Measurements from ENCODE around the gene PPP1R15A.
A peak's percentile ranks its signal among the peaks of the same experiment; 100 is the strongest.
"Not testable (repeated sequence)": the region's sequence is repeated elsewhere in the genome, so short reads cannot be mapped to it uniquely, and the experiment has no call there.

The PPP1R15A gene

GRCh38 chr19:48905664-48906063 is 33.4 kb downstream of the PPP1R15A start:
- H3K4me3 Mint-ChIP-seq = no peak overlapping the region
- no peak overlapping the region for H3K27ac Mint-ChIP-seq
- ATAC-seq (ENCODE audit: low read depth) (no peak), DNase-seq (ENCODE audit: low spot score in 2 of 2) (no peak)
- no peaks in the 10 kb centered on the region for H3K27me3 Mint-ChIP-seq
- H3K9me3 Mint-ChIP-seq = no peaks in the 10 kb centered on the region
- H3K4me1 Mint-ChIP-seq = peaks cover 18% of the 10 kb centered on the region
- H3K36me3 Mint-ChIP-seq = peaks cover 37% of the 10 kb centered on the region

GRCh38 chr19:48906324-48906723 is 34.1 kb downstream of the PPP1R15A start:
- H3K36me3 Mint-ChIP-seq = peaks cover 38% of the 10 kb centered on the region

GRCh38 chr19:48907671-48908070 is 35.5 kb downstream of the PPP1R15A start:
- H3K27ac Mint-ChIP-seq = no peak overlapping the region
- ATAC-seq (ENCODE audit: low read depth) (no peak), DNase-seq (ENCODE audit: low spot score in 2 of 2) (no peak)
- peaks cover 10% of the 10 kb centered on the region for H3K4me1 Mint-ChIP-seq
- H3K36me3 Mint-ChIP-seq = peaks cover 39% of the 10 kb centered on the region
- H3K9me3 Mint-ChIP-seq = no peaks in the 10 kb centered on the region
- H3K4me3 Mint-ChIP-seq = no peak overlapping the region
- H3K27me3 Mint-ChIP-seq = no peaks in the 10 kb centered on the region

More at GRCh38 chr19:48906324-48906723, 34.1 kb downstream of the PPP1R15A start:
- Mint-ChIP-seq H3K27me3 (no peaks in the 10 kb centered on the region), H3K4me3 (no peak overlapping the region), H3K9me3 (no peaks in the 10 kb centered on the region), H3K27ac (no peak overlapping the region), H3K4me1 (peaks cover 18% of the 10 kb centered on the region)
- DNase-seq (ENCODE audit: low spot score in 2 of 2) (no peak), ATAC-seq (ENCODE audit: low read depth) (no peak)

- not testable (repeated sequence) for H3K27ac Mint-ChIP-seq; DNase-seq (ENCODE audit: low spot score in 2 of 2); H3K27me3 Mint-ChIP-seq; ATAC-seq (ENCODE audit: low read depth); H3K4me3 Mint-ChIP-seq; H3K4me1 Mint-ChIP-seq; H3K9me3 Mint-ChIP-seq
- H3K36me3 Mint-ChIP-seq = peaks cover 46% of the 10 kb centered on the region
Observed at GRCh38 chr19:48909424-48910077, 37.3 kb downstream of the PPP1R15A start.

- Mint-ChIP-seq H3K27me3 (no peaks in the 10 kb centered on the region), H3K4me3 (no peak overlapping the region), H3K36me3 (peaks cover 41% of the 10 kb centered on the region), H3K27ac (no peak overlapping the region), H3K4me1 (peaks cover 6% of the 10 kb centered on the region), H3K9me3 (no peaks in the 10 kb centered on the region)
- ATAC-seq (ENCODE audit: low read depth) (no peak), DNase-seq (ENCODE audit: low spot score in 2 of 2) (no peak)
Observed at GRCh38 chr19:48910803-48911202, 38.6 kb downstream of the PPP1R15A start.

GRCh38 chr19:48913114-48913889 is 41.1 kb downstream of the PPP1R15A start:
- H3K4me3 Mint-ChIP-seq = no peak overlapping the region
- ATAC-seq (ENCODE audit: low read depth) (peak; percentile 61), DNase-seq (ENCODE audit: low spot score in 2 of 2) (no peak)
- no peaks in the 10 kb centered on the region for H3K27me3 Mint-ChIP-seq
- H3K4me1 Mint-ChIP-seq = peaks cover 9% of the 10 kb centered on the region
- H3K27ac Mint-ChIP-seq = no peak overlapping the region
- peaks cover 36% of the 10 kb centered on the region for H3K36me3 Mint-ChIP-seq
- H3K9me3 Mint-ChIP-seq = no peaks in the 10 kb centered on the region

- no peaks in the 10 kb centered on the region for H3K27me3 Mint-ChIP-seq
- peaks cover 39% of the 10 kb centered on the region for H3K36me3 Mint-ChIP-seq
- H3K4me1 Mint-ChIP-seq = peaks cover 12% of the 10 kb centered on the region
- no peak overlapping the region for H3K4me3 Mint-ChIP-seq
- no peak for ATAC-seq (ENCODE audit: low read depth)
- H3K9me3 Mint-ChIP-seq = no peaks in the 10 kb centered on the region
- H3K27ac Mint-ChIP-seq = no peak overlapping the region
- DNase-seq (ENCODE audit: low spot score in 2 of 2) = no peak
Observed at GRCh38 chr19:48914181-48914580, 42.0 kb downstream of the PPP1R15A start.

- no peak overlapping the region for H3K27ac Mint-ChIP-seq
- no peak overlapping the region for H3K4me3 Mint-ChIP-seq
- peaks cover 8% of the 10 kb centered on the region for H3K4me1 Mint-ChIP-seq
- peaks cover 34% of the 10 kb centered on the region for H3K36me3 Mint-ChIP-seq
- DNase-seq (ENCODE audit: low spot score in 2 of 2) (no peak), ATAC-seq (ENCODE audit: low read depth) (no peak)
- no peaks in the 10 kb centered on the region for H3K9me3 Mint-ChIP-seq
- H3K27me3 Mint-ChIP-seq = no peaks in the 10 kb centered on the region
Observed at GRCh38 chr19:48915757-48916156, 43.5 kb downstream of the PPP1R15A start.

GRCh38 chr19:48918071-48918470 is 45.9 kb downstream of the PPP1R15A start:
- H3K27me3 Mint-ChIP-seq = no peaks in the 10 kb centered on the region
- no peak for ATAC-seq (ENCODE audit: low read depth)

GRCh38 chr19:48918801-48919247 is 46.6 kb downstream of the PPP1R15A start:
- Mint-ChIP-seq H3K27ac (no peak overlapping the region), H3K4me1 (peaks cover 8% of the 10 kb centered on the region), H3K4me3 (no peak overlapping the region), H3K27me3 (no peaks in the 10 kb centered on the region), H3K36me3 (peaks cover 31% of the 10 kb centered on the region), H3K9me3 (no peaks in the 10 kb centered on the region)
- ATAC-seq (ENCODE audit: low read depth) = no peak
- DNase-seq (ENCODE audit: low spot score in 2 of 2) = no peak

More at GRCh38 chr19:48918071-48918470, 45.9 kb downstream of the PPP1R15A start:
- H3K9me3 Mint-ChIP-seq = no peaks in the 10 kb centered on the region
- peaks cover 8% of the 10 kb centered on the region for H3K4me1 Mint-ChIP-seq
- peak overlapping the region; percentile 72 for H3K27ac Mint-ChIP-seq
- H3K36me3 Mint-ChIP-seq = peaks cover 31% of the 10 kb centered on the region
- no peak overlapping the region for H3K4me3 Mint-ChIP-seq
- DNase-seq (ENCODE audit: low spot score in 2 of 2) = no peak

- H3K9me3 Mint-ChIP-seq; H3K4me1 Mint-ChIP-seq; H3K4me3 Mint-ChIP-seq; DNase-seq (ENCODE audit: low spot score in 2 of 2); ATAC-seq (ENCODE audit: low read depth); H3K27ac Mint-ChIP-seq; H3K27me3 Mint-ChIP-seq: not testable (repeated sequence)
- peaks cover 29% of the 10 kb centered on the region for H3K36me3 Mint-ChIP-seq
Observed at GRCh38 chr19:48919271-48919670, 47.0 kb downstream of the PPP1R15A start.

- no peak overlapping the region for H3K4me3 Mint-ChIP-seq
- H3K4me1 Mint-ChIP-seq = peaks cover 8% of the 10 kb centered on the region
- peaks cover 23% of the 10 kb centered on the region for H3K36me3 Mint-ChIP-seq
- no peak overlapping the region for H3K27ac Mint-ChIP-seq
- no peaks in the 10 kb centered on the region for H3K9me3 Mint-ChIP-seq
- DNase-seq (ENCODE audit: low spot score in 2 of 2) = no peak
- no peak for ATAC-seq (ENCODE audit: low read depth)
- H3K27me3 Mint-ChIP-seq = no peaks in the 10 kb centered on the region
Observed at GRCh38 chr19:48920949-48921348, 48.7 kb downstream of the PPP1R15A start.

- ATAC-seq (ENCODE audit: low read depth) (no peak), DNase-seq (ENCODE audit: low spot score in 2 of 2) (no peak)
- H3K27ac Mint-ChIP-seq = no peak overlapping the region
- H3K36me3 Mint-ChIP-seq = peaks cover 21% of the 10 kb centered on the region
- H3K27me3 Mint-ChIP-seq = no peaks in the 10 kb centered on the region
- no peaks in the 10 kb centered on the region for H3K9me3 Mint-ChIP-seq
- H3K4me3 Mint-ChIP-seq = no peak overlapping the region
- H3K4me1 Mint-ChIP-seq = peaks cover 8% of the 10 kb centered on the region
Observed at GRCh38 chr19:48921721-48922500, 49.7 kb downstream of the PPP1R15A start.
